GM12878 (cell line): ENCODE measurements around the gene CKS1B.

ENCODE experiments used
- CEBPB ChIP-seq, 2 experiments: fragments of 150-350 bp in 1 of 2; IDR thresholded peaks; 2 replicates each; pipeline ENCODE4 v1.6.1; 2012 to 2014; ENCODE audit warnings: low read depth in 2 of 2, low read length in 2 of 2, borderline replicate concordance in 1 of 2, inconsistent platforms in 1 of 2
- CTCF ChIP-seq, 3 experiments: IDR thresholded peaks in 2 of 3; conservative IDR thresholded peaks in 1 of 3; 2 replicates each; pipeline ENCODE4 v1.5.1; 2011; ENCODE audit warnings: low read depth in 3 of 3, low read length in 3 of 3, mild to moderate bottlenecking in 3 of 3, control low read depth in 2 of 3, moderate library complexity in 2 of 3, inconsistent platforms in 1 of 3, mixed read lengths in 1 of 3; ENCODE audit not compliant: control insufficient read depth in 2 of 3, insufficient read depth in 1 of 3; ENCODE audit errors: extremely low read depth in 1 of 3
- CUX1 ChIP-seq: IDR thresholded peaks from 2 replicates; pipeline ENCODE4 v1.6.1; 2012; ENCODE audit warnings: improper control_type of control experiment, low read depth, low read length; ENCODE audit not compliant: insufficient replicate concordance
- NFIC ChIP-seq: IDR thresholded peaks from 2 replicates; pipeline ENCODE4 v1.6.1; 2012; ENCODE audit warnings: low read depth, mild to moderate bottlenecking, inconsistent platforms, low read length, moderate library complexity
- POLR2A ChIP-seq: IDR thresholded peaks from 2 replicates; pipeline ENCODE4 v1.6.1; 2011; ENCODE audit warnings: low read depth, mild to moderate bottlenecking, low read length
- POLR2AphosphoS2 ChIP-seq: IDR thresholded peaks from 2 replicates; pipeline ENCODE4 v1.6.1; 2011; ENCODE audit warnings: low read depth, mild to moderate bottlenecking, low read length, improper control_type of control experiment, moderate library complexity
- POLR2AphosphoS5 ChIP-seq: IDR thresholded peaks from 2 replicates; pipeline ENCODE4 v1.6.1; 2011; ENCODE audit warnings: mild to moderate bottlenecking, low read length, inconsistent platforms
- STAT3 ChIP-seq: IDR thresholded peaks from 2 replicates; pipeline ENCODE4 v1.6.1; 2011; ENCODE audit warnings: low read depth, low read length, improper control_type of control experiment
- TCF12 ChIP-seq: IDR thresholded peaks from 2 replicates; pipeline ENCODE4 v1.6.1; 2011; ENCODE audit warnings: low read depth, mild to moderate bottlenecking, low read length
- TF ChIP-seq, protein P1 (sequence below): IDR thresholded peaks from 2 replicates; pipeline ENCODE4 v1.6.1; 2012; ENCODE audit warnings: mild to moderate bottlenecking, low read depth, low read length

GRCh38 chr1:154957091-154957657 is 17.3 kb upstream of the CKS1B start:
- TF ChIP-seq, protein P1, sequence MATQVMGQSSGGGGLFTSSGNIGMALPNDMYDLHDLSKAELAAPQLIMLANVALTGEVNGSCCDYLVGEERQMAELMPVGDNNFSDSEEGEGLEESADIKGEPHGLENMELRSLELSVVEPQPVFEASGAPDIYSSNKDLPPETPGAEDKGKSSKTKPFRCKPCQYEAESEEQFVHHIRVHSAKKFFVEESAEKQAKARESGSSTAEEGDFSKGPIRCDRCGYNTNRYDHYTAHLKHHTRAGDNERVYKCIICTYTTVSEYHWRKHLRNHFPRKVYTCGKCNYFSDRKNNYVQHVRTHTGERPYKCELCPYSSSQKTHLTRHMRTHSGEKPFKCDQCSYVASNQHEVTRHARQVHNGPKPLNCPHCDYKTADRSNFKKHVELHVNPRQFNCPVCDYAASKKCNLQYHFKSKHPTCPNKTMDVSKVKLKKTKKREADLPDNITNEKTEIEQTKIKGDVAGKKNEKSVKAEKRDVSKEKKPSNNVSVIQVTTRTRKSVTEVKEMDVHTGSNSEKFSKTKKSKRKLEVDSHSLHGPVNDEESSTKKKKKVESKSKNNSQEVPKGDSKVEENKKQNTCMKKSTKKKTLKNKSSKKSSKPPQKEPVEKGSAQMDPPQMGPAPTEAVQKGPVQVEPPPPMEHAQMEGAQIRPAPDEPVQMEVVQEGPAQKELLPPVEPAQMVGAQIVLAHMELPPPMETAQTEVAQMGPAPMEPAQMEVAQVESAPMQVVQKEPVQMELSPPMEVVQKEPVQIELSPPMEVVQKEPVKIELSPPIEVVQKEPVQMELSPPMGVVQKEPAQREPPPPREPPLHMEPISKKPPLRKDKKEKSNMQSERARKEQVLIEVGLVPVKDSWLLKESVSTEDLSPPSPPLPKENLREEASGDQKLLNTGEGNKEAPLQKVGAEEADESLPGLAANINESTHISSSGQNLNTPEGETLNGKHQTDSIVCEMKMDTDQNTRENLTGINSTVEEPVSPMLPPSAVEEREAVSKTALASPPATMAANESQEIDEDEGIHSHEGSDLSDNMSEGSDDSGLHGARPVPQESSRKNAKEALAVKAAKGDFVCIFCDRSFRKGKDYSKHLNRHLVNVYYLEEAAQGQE: no peak
- TF ChIP-seq POLR2AphosphoS5 (no peak), STAT3 (no peak), NFIC (no peak), POLR2AphosphoS2 (no peak), CTCF (IDR thresholded peaks at IDR 0.05 in 2 of 3, conservative IDR thresholded peaks at IDR 0.05 in 1 of 3; ENCODE audit: control insufficient read depth in 2 of 3, extremely low read depth in 1 of 3, insufficient read depth in 1 of 3, low read depth in 3 of 3, low read length in 3 of 3) (no peak), CUX1 (no peak), CEBPB (IDR thresholded peaks at IDR 0.05; ENCODE audit: borderline replicate concordance in 1 of 2, low read depth in 2 of 2, low read length in 2 of 2) (no peak), POLR2A (no peak), TCF12 (no peak)
